Activated CD4-positive, alpha-beta T cell treated with anti-CD3 and anti-CD28 coated beads for 4 hours (primary cell): ENCODE measurements around the gene IFFO2.
"Not testable (repeated sequence)": the region's sequence is repeated elsewhere in the genome, so short reads cannot be mapped to it uniquely, and the experiment has no call there.

Experiments
- DNase-seq, 2 donors: peaks; one replicate each; pipeline ENCODE4 v3.0.0-alpha.2; 2020

IFFO2 gene

GRCh38 chr1:18917071-18917799, 39.2 kb downstream of the IFFO2 start:
- DNase-seq: no peak

GRCh38 chr1:18915341-18915740, 41.1 kb downstream of the IFFO2 start:
- DNase-seq: no peak

- DNase-seq: peak; percentile 72 to 80
Observed at GRCh38 chr1:18913065-18913835, 43.2 kb downstream of the IFFO2 start.

GRCh38 chr1:18912550-18912949, 43.9 kb downstream of the IFFO2 start:
- no peak for DNase-seq

GRCh38 chr1:18908911-18909771, 47.3 kb downstream of the IFFO2 start:
- peak in 1 of 2 donors; percentile 26 for DNase-seq

GRCh38 chr1:18907917-18908845, 48.3 kb downstream of the IFFO2 start:
- no peak for DNase-seq

GRCh38 chr1:18907021-18907916, 49.2 kb downstream of the IFFO2 start:
- DNase-seq: peak; percentile 52 to 73

- no peak for DNase-seq
Observed at GRCh38 chr1:18903291-18903756, 53.2 kb downstream of the IFFO2 start.

GRCh38 chr1:18902523-18903290, 53.8 kb downstream of the IFFO2 start, which contains the start of gene ALDH4A1:
TSS of gene ALDH4A1 (minus strand) at chr1:18902555. CDS start at chr1:18902523, 32 bp downstream.
- peak; percentile 88 to 92 for DNase-seq

GRCh38 chr1:18901952-18902522, 54.4 kb downstream of the IFFO2 start:
- DNase-seq: no peak

- DNase-seq: no peak
Observed at GRCh38 chr1:18901147-18901951, 55.1 kb downstream of the IFFO2 start.

GRCh38 chr1:18900303-18900841, 56.1 kb downstream of the IFFO2 start:
- no peak for DNase-seq

GRCh38 chr1:18899363-18900049, 57.0 kb downstream of the IFFO2 start:
- no peak for DNase-seq

GRCh38 chr1:18898567-18898966, 57.9 kb downstream of the IFFO2 start:
- DNase-seq: no peak

GRCh38 chr1:18895317-18895716, 61.2 kb downstream of the IFFO2 start:
- no peak for DNase-seq

- DNase-seq: no peak
Observed at GRCh38 chr1:18893120-18893519, 63.4 kb downstream of the IFFO2 start.

- not testable (repeated sequence) for DNase-seq
Observed at GRCh38 chr1:18891858-18892257, 64.6 kb downstream of the IFFO2 start.

- no peak for DNase-seq
Observed at GRCh38 chr1:18891426-18891780, 65.1 kb downstream of the IFFO2 start.
